ENCODE results near the gene ZNF536. TPM values are rescaled to one million over a fixed set of nuclear protein-coding genes. Genes with fewer than 3 reads are reported as not detected.

ZNF536 gene
- total and polyA plus RNA-seq, 9 of the 15 experiments (the other 6 are each of a cell fraction or from before 2014, with no cell fraction given), result not detected

- no peak for TF ChIP-seq IRF1 (CRISPR knock-in tag; IDR thresholded peaks at IDR 0.05; ENCODE audit: borderline replicate concordance)
Measured at GRCh38 chr19:30452931-30453330, 80.7 kb downstream of the ZNF536 start (continued).

- no peak overlapping the region for H3K9ac ChIP-seq (ENCODE audit: insufficient read depth in 1 of 2, low read depth in 2 of 2, low read length in 2 of 2)
- no peak for TF ChIP-seq DACH1 (IDR thresholded peaks at IDR 0.05; ENCODE audit: partially characterized antibody)
- no peak for TF ChIP-seq PTTG1 (tag; IDR thresholded peaks at IDR 0.05; ENCODE audit: low read depth)
- TF ChIP-seq ARID3B (CRISPR knock-in tag; IDR thresholded peaks at IDR 0.05; ENCODE audit: borderline replicate concordance), result no peak
- TF ChIP-seq BCOR (IDR thresholded peaks at IDR 0.05), result no peak
- TF ChIP-seq YBX1 (IDR thresholded peaks at IDR 0.05), result no peak
- TF ChIP-seq SLC30A9 (CRISPR knock-in tag; IDR thresholded peaks at IDR 0.05), result no peak
- TF ChIP-seq FOS (IDR thresholded peaks at IDR 0.05; ENCODE audit: extremely low read depth, insufficient read length), result no peak
- no peak for TF ChIP-seq CBFA2T3 (IDR thresholded peaks at IDR 0.05)
- no peak for TF ChIP-seq SMAD4 (CRISPR knock-in tag; conservative IDR thresholded peaks at IDR 0.05)
- no peak for TF ChIP-seq VEZF1 (CRISPR knock-in tag; IDR thresholded peaks at IDR 0.05)
- no peak for TF ChIP-seq SRSF1 (IDR thresholded peaks at IDR 0.05; ENCODE audit: low read depth, low read length)
- TF ChIP-seq EP400 (IDR thresholded peaks at IDR 0.05), result no peak
- TF ChIP-seq RBM22 (IDR thresholded peaks at IDR 0.05; ENCODE audit: low read depth, low read length, poor library complexity, severe bottlenecking), result no peak
- TF ChIP-seq IFI16 (CRISPR knock-in tag; IDR thresholded peaks at IDR 0.05), result no peak
- POLR2A ChIA-PET, result interaction anchor here (0.7 kb wide), 1 partner anchor 64 kb away, joined by 3 read pairs; no protein-coding TSS in a partner anchor
- no peaks in the 10 kb centered on the region for H3K9me3 ChIP-seq (replicated peaks; ENCODE audit: control insufficient read depth, insufficient read depth, low read depth, low read length)
- no peaks in the 10 kb centered on the region; the same call in 1 of the 2 replicates for H4K20me1 ChIP-seq (replicated peaks; ENCODE audit: control insufficient read depth, insufficient read depth, low read length)
- no peak overlapping the region for H2AFZ ChIP-seq (ENCODE audit: low read depth, low read length)
- H3K27me3 ChIP-seq (ENCODE audit: control insufficient read depth in 2 of 2, insufficient read depth in 2 of 2, low read length in 2 of 2), result peaks cover 0 to 35% of the 10 kb centered on the region in 2 experiments; a peak in 3 of 5 replicates
- in situ Hi-C loops (cut with MboI), result no loop called here
- no peak overlapping the region for H3K4me2 ChIP-seq (ENCODE audit: insufficient read depth, low read length)
- H3K27ac ChIP-seq (ENCODE audit: extremely low read depth, low read depth, low read length), result no peak overlapping the region
- no peak for FAIRE-seq
- CTCF ChIA-PET (ENCODE audit: low intra/inter-chr PET ratio), result no interaction called here
- 4% methylated on average over 6 of the region's 6 CpGs for WGBS (ENCODE audit: insufficient coverage, low coverage, missing lambda C conversion rate)
- no peak for DNase-seq (ENCODE audit: extremely low read depth in 1 of 4, low spot score in 3 of 4)
- no peak overlapping the region for H3K4me3 ChIP-seq
- no peaks in the 10 kb centered on the region for H3K79me2 ChIP-seq (ENCODE audit: control insufficient read depth, insufficient read depth, low read length)
- BruUV-seq (replicated peaks), result no TSS peak
- no peaks in the 10 kb centered on the region for H3K36me3 ChIP-seq (ENCODE audit: control insufficient read depth, insufficient read depth, low read length)
- no peak for ATAC-seq
- H3K9me1 ChIP-seq (ENCODE audit: control insufficient read depth, insufficient read depth, low read length), result no peaks in the 10 kb centered on the region
- H3K4me1 ChIP-seq (replicated peaks in 1 of 2; ENCODE audit: control insufficient read depth in 2 of 2, insufficient read depth in 2 of 2, low read length in 2 of 2), result no peaks in the 10 kb centered on the region; a peak in 1 of 5 replicates
- intact Hi-C loops (cut with micrococcal nuclease), result no loop called here
Measured at GRCh38 chr19:30453743-30454142, 81.6 kb downstream of the ZNF536 start.
